ACHN (cell line): ENCODE measurements around the gene LARP4B.

Experiments
- DNase-seq: peaks from one replicate; pipeline ENCODE4 v3.0.0-alpha.2; 2015
- in situ Hi-C: cut with HindIII; loops from 2 replicates; pipeline ENCODE4 v1.10.0; 2017; ENCODE audit warnings: low sequenced_read_pairs, low pct_ligation_motif_present, low pct_unique_long_range_greater_than_20kb

Gene LARP4B

GRCh38 chr10:847868-848267 is 83.6 kb downstream of the LARP4B start:
- no peak for DNase-seq
- in situ Hi-C loops, result no loop called here

GRCh38 chr10:846126-846685 is 85.3 kb downstream of the LARP4B start:
- in situ Hi-C loops, result no loop called here
- DNase-seq, result no peak

- no peak for DNase-seq
- in situ Hi-C loops, result no loop called here
These were observed 86.0 kb downstream of the LARP4B start for GRCh38 chr10:845526-845925.

- in situ Hi-C loops, result no loop called here
- DNase-seq, result peak; percentile 14
These were observed 87.0 kb downstream of the LARP4B start for GRCh38 chr10:844552-844951.

- no peak for DNase-seq
- in situ Hi-C loops, result no loop called here
These were observed 87.8 kb downstream of the LARP4B start for GRCh38 chr10:843703-844102.

GRCh38 chr10:842795-843194 is 88.7 kb downstream of the LARP4B start:
- in situ Hi-C loops, result no loop called here
- no peak for DNase-seq

- no peak for DNase-seq
- in situ Hi-C loops, result no loop called here
These were observed 90.0 kb downstream of the LARP4B start for GRCh38 chr10:841535-841934.

- peak; percentile 64 for DNase-seq
- in situ Hi-C loops, result no loop called here
These were observed 91.8 kb downstream of the LARP4B start for GRCh38 chr10:839550-840205.

- in situ Hi-C loops, result no loop called here
- DNase-seq, result no peak
These were observed 94.7 kb downstream of the LARP4B start for GRCh38 chr10:836782-837181.

- DNase-seq, result no peak
- in situ Hi-C loops, result no loop called here
These were observed 97.0 kb downstream of the LARP4B start for GRCh38 chr10:834493-834892.

GRCh38 chr10:829241-829640 is 102.3 kb downstream of the LARP4B start:
- in situ Hi-C loops, result no loop called here
- no peak for DNase-seq

GRCh38 chr10:828191-828590 is 103.3 kb downstream of the LARP4B start:
- in situ Hi-C loops, result no loop called here
- no peak for DNase-seq

- in situ Hi-C loops, result no loop called here
- DNase-seq, result no peak
These were observed 106.6 kb downstream of the LARP4B start for GRCh38 chr10:824946-825345.

- DNase-seq, result no peak
These were observed 107.0 kb downstream of the LARP4B start for GRCh38 chr10:824497-824896.

GRCh38 chr10:822661-823367 is 108.7 kb downstream of the LARP4B start:
- in situ Hi-C loops, result no loop called here
- no peak for DNase-seq

More at GRCh38 chr10:824497-824896, 107.0 kb downstream of the LARP4B start:
- in situ Hi-C loops, result no loop called here

- in situ Hi-C loops, result no loop called here
- no peak for DNase-seq
These were observed 109.3 kb downstream of the LARP4B start for GRCh38 chr10:822197-822596.

GRCh38 chr10:821322-821721 is 110.2 kb downstream of the LARP4B start:
- DNase-seq, result no peak
- in situ Hi-C loops, result no loop called here

GRCh38 chr10:819816-820215 is 111.7 kb downstream of the LARP4B start:
- in situ Hi-C loops, result no loop called here
- no peak for DNase-seq

- DNase-seq, result no peak
- in situ Hi-C loops, result no loop called here
These were observed 112.2 kb downstream of the LARP4B start for GRCh38 chr10:819326-819725.
